ENCODE data around the gene EDN1. TPM values are rescaled to one million over a fixed set of nuclear protein-coding genes. Genes with fewer than 3 reads are reported as not detected.

Gene EDN1
- polyA plus RNA-seq, 3 donors = 0.11 to 0.71 TPM; not detected in 1

DNA sequence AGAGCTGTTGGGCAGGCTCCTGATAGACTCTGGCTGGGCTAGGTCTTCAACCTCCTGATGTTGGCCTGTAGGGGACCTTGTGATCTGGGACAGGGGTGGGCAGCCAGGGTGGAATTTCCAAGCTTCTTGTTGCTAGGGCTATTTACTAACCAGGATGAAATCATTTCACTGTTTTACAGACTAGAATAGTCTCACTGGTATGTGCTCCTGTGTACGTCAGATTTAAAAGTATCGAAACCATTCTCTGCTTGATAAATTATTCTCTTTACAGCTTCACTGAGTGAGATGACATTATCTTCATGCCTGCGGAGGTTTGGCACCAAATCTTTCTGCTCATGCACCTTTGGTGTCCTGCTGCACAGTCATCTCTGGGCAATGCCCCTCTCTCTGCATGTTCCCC is 10.9 kb downstream of the EDN1 start:
- H3K27ac ChIP-seq (ENCODE audit: low read depth in 1 of 2, low read length in 2 of 2) = no peak overlapping the region
- 100% methylated on average over 3 of the region's 3 CpGs for WGBS (ENCODE audit: insufficient coverage)
- H3K4me1 ChIP-seq (ENCODE audit: control insufficient read depth in 1 of 2, insufficient read depth in 2 of 2, low read length in 2 of 2) = no peaks in the 10 kb centered on the region
- H4K20me1 ChIP-seq (ENCODE audit: insufficient read depth, low read length) = no peaks in the 10 kb centered on the region
- no peak overlapping the region for H2AFZ ChIP-seq (ENCODE audit: insufficient read depth, low read depth, low read length, poor library complexity, severe bottlenecking)
- intact Hi-C loops (cut with micrococcal nuclease) = no loop called here
- Mint-ChIP-seq H3K27me3 (ENCODE audit: low read depth in 3 of 3) (peaks cover 0 to 6% (median 0%) of the 10 kb centered on the region in 3 donors), H3K27ac (no peak overlapping the region), H3K4me1 (no peaks in the 10 kb centered on the region), H3K36me3 (no peaks in the 10 kb centered on the region), H3K4me3 (no peak overlapping the region), H3K9me3 (peaks cover 0 to 2% (median 0%) of the 10 kb centered on the region in 7 donors)
- no peak overlapping the region for H3K4me3 ChIP-seq (replicated peaks in 1 of 3; ENCODE audit: low read depth in 2 of 3, low read length in 3 of 3)
- H3K79me2 ChIP-seq (ENCODE audit: insufficient read depth, low read length) = no peaks in the 10 kb centered on the region
- H3K36me3 ChIP-seq (replicated peaks in 1 of 2; ENCODE audit: control insufficient read depth in 1 of 2, insufficient read depth in 2 of 2, low read length in 2 of 2) = no peaks in the 10 kb centered on the region
- H3K27me3 ChIP-seq (ENCODE audit: control insufficient read depth in 2 of 2, insufficient read depth in 2 of 2, low read length in 2 of 2) = no peaks in the 10 kb centered on the region
- H3K9ac ChIP-seq (ENCODE audit: insufficient read depth, low read length, poor library complexity, severe bottlenecking) = no peak overlapping the region
- DNase-seq = no peak
- TF ChIP-seq, protein P1, sequence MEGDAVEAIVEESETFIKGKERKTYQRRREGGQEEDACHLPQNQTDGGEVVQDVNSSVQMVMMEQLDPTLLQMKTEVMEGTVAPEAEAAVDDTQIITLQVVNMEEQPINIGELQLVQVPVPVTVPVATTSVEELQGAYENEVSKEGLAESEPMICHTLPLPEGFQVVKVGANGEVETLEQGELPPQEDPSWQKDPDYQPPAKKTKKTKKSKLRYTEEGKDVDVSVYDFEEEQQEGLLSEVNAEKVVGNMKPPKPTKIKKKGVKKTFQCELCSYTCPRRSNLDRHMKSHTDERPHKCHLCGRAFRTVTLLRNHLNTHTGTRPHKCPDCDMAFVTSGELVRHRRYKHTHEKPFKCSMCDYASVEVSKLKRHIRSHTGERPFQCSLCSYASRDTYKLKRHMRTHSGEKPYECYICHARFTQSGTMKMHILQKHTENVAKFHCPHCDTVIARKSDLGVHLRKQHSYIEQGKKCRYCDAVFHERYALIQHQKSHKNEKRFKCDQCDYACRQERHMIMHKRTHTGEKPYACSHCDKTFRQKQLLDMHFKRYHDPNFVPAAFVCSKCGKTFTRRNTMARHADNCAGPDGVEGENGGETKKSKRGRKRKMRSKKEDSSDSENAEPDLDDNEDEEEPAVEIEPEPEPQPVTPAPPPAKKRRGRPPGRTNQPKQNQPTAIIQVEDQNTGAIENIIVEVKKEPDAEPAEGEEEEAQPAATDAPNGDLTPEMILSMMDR (IDR thresholded peaks at IDR 0.05) = no peak
- no peak overlapping the region for H3K4me2 ChIP-seq (replicated peaks; ENCODE audit: extremely low read depth, low read length, poor library complexity, severe bottlenecking)
- no peaks in the 10 kb centered on the region for H3K9me3 ChIP-seq (replicated peaks in 1 of 2; ENCODE audit: control insufficient read depth in 1 of 2, insufficient read depth in 1 of 2, low read length in 2 of 2)

DNA sequence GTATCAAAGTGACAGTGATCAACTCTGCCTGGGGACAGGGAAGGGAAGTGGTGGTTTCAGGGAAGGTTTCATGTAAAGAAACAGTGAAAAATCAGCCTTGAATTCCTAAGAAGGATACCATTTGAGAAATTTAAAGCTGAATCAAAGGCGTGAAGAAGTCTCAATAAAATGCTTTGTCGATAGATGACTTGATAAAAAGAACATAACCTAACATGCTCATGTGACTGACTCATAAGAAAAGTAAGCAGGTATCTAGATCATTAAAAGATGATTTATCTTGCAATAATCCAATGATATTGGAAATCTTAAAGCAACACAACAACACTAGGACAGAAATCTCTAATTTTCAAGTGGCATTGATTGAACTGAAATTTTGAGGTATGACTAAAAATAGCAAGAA is 14.3 kb downstream of the EDN1 start:
- Histone ChIP-seq H3K4me3 (replicated peaks in 1 of 3; ENCODE audit: low read depth in 2 of 3, low read length in 3 of 3) (no peak overlapping the region), H3K27ac (ENCODE audit: low read depth in 1 of 2, low read length in 2 of 2) (no peak overlapping the region), H3K27me3 (ENCODE audit: control insufficient read depth in 2 of 2, insufficient read depth in 2 of 2, low read length in 2 of 2) (no peaks in the 10 kb centered on the region), H2AFZ (ENCODE audit: insufficient read depth, low read depth, low read length, poor library complexity, severe bottlenecking) (no peak overlapping the region), H3K4me1 (ENCODE audit: control insufficient read depth in 1 of 2, insufficient read depth in 2 of 2, low read length in 2 of 2) (no peaks in the 10 kb centered on the region), H3K9ac (ENCODE audit: insufficient read depth, low read length, poor library complexity, severe bottlenecking) (no peak overlapping the region), H3K36me3 (replicated peaks in 1 of 2; ENCODE audit: control insufficient read depth in 1 of 2, insufficient read depth in 2 of 2, low read length in 2 of 2) (no peaks in the 10 kb centered on the region), H3K79me2 (ENCODE audit: insufficient read depth, low read length) (no peaks in the 10 kb centered on the region), H3K4me2 (replicated peaks; ENCODE audit: extremely low read depth, low read length, poor library complexity, severe bottlenecking) (no peak overlapping the region), H3K9me3 (replicated peaks in 1 of 2; ENCODE audit: control insufficient read depth in 1 of 2, insufficient read depth in 1 of 2, low read length in 2 of 2) (no peaks in the 10 kb centered on the region), H4K20me1 (ENCODE audit: insufficient read depth, low read length) (no peaks in the 10 kb centered on the region)
- no CpG with 5 or more reads among the region's 2 CpGs for WGBS (ENCODE audit: insufficient coverage)
- TF ChIP-seq, protein P1 (IDR thresholded peaks at IDR 0.05) = no peak
- H3K36me3 Mint-ChIP-seq = no peaks in the 10 kb centered on the region
- peaks cover 0 to 2% (median 0%) of the 10 kb centered on the region in 7 donors for H3K9me3 Mint-ChIP-seq
- no peaks in the 10 kb centered on the region for H3K4me1 Mint-ChIP-seq
- no peak overlapping the region for H3K4me3 Mint-ChIP-seq
- H3K27me3 Mint-ChIP-seq (ENCODE audit: low read depth in 3 of 3) = peaks cover 0 to 2% (median 2%) of the 10 kb centered on the region in 3 donors
- DNase-seq = no peak
- intact Hi-C loops (cut with micrococcal nuclease) = no loop called here
- H3K27ac Mint-ChIP-seq = no peak overlapping the region

All from CD14-positive monocyte (primary cell).